ENCODE results near the gene STXBP5.
"Not testable (repeated sequence)": the region's sequence is repeated elsewhere in the genome, so short reads cannot be mapped to it uniquely, and the experiment has no call there.

The STXBP5 gene

DNA sequence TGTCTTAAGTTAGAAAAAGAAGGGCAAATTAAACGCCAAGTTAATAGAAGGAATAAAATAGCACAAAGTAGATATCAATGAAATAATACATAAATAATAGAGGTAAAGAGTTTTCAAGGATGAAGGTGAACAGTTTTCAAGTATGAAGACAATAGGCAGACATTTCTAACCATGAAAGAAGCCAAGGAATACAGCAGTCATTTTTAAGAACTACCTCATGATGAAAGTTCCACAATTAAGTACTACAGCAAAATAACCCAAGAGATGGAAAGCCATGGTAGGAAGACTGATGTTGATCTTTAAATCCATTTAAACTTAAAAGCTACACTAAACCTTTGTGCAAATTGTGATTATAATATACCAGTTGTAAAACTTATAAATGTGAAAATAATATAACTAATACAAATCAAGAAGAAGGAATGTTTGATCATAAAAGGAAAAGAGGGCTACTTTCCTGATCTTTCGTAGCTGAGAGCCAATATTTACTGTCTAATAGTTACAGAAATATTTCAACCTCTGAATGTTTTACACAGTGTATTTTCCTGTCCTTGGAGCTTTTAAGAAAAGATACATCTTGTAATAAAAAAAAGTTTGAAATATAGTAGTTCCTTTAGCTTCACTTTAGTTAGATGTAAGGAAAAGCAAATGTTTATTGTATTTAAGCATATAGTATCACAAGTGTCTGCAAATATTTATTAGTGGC, 143.1 kb downstream of the STXBP5 start:
- H3K9me3 ChIP-seq (ENCODE audit: control insufficient read depth in 1 of 2, low read length in 2 of 2), result no peaks in the 10 kb centered on the region
- H3K4me3 ChIP-seq (ENCODE audit: low read depth in 1 of 2, low read length in 2 of 2), result no peak overlapping the region
- H3K27me3 ChIP-seq (ENCODE audit: control insufficient read depth in 1 of 2, insufficient read depth in 2 of 2, low read length in 2 of 2), result no peaks in the 10 kb centered on the region
- no peak overlapping the region for H3K9ac ChIP-seq (ENCODE audit: low read depth in 1 of 2, low read length in 2 of 2)
- peaks cover 6 to 18% of the 10 kb centered on the region in 2 donors for H3K36me3 ChIP-seq (ENCODE audit: control insufficient read depth in 1 of 2, insufficient read depth in 2 of 2, low read length in 2 of 2)
- H3K27ac ChIP-seq (ENCODE audit: low read depth, low read length), result no peak overlapping the region
- H3K4me1 ChIP-seq (ENCODE audit: control insufficient read depth in 1 of 2, insufficient read depth in 2 of 2, low read length in 2 of 2), result no peaks in the 10 kb centered on the region

DNA sequence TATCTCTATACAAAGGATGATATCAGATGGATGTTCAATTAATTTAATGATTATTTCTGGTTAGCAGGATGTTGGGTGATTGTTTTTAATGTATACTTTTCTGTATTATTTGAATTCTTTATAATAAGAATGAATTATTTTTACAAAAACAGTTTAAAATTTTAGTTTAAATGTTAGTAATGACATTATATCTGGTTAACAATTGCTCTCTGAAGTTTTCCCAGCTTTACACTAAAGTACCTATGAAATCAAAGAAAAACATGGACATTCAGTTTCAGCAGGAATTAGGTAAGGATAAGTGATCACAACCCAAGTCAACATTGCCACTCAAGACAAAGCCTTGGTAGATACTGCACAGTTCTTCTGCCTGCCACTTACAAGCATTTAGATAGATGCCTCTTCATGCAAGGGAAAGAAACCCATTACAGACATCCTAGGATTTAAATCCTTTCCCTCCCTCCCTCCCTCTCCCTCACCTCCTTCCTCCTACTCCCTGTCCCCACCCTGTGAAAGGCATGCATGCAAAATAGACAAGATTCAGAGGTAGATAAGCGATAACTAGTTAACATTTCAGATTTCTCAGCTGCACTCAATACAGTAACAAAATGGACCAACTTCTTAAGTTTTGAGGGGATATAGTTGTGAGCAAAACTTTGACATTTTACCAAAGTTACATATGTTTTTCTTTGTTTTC, 143.8 kb downstream of the STXBP5 start:
- H3K36me3 ChIP-seq (ENCODE audit: control insufficient read depth in 1 of 2, insufficient read depth in 2 of 2, low read length in 2 of 2), result peaks cover 6 to 18% of the 10 kb centered on the region in 2 donors
- H3K4me3 ChIP-seq (ENCODE audit: low read depth in 1 of 2, low read length in 2 of 2), result no peak overlapping the region
- no peaks in the 10 kb centered on the region for H3K27me3 ChIP-seq (ENCODE audit: control insufficient read depth in 1 of 2, insufficient read depth in 2 of 2, low read length in 2 of 2)
- H3K9ac ChIP-seq (ENCODE audit: low read depth in 1 of 2, low read length in 2 of 2), result no peak overlapping the region
- H3K4me1 ChIP-seq (ENCODE audit: control insufficient read depth in 1 of 2, insufficient read depth in 2 of 2, low read length in 2 of 2), result no peaks in the 10 kb centered on the region
- H3K9me3 ChIP-seq (ENCODE audit: control insufficient read depth in 1 of 2, low read length in 2 of 2), result no peaks in the 10 kb centered on the region
- no peak overlapping the region for H3K27ac ChIP-seq (ENCODE audit: low read depth, low read length)

- Histone ChIP-seq H3K9ac (ENCODE audit: low read depth in 1 of 2, low read length in 2 of 2) (no peak overlapping the region), H3K27ac (ENCODE audit: low read depth, low read length) (no peak overlapping the region), H3K4me3 (ENCODE audit: low read depth in 1 of 2, low read length in 2 of 2) (no peak overlapping the region), H3K9me3 (ENCODE audit: control insufficient read depth in 1 of 2, low read length in 2 of 2) (no peaks in the 10 kb centered on the region), H3K27me3 (ENCODE audit: control insufficient read depth in 1 of 2, insufficient read depth in 2 of 2, low read length in 2 of 2) (no peaks in the 10 kb centered on the region), H3K36me3 (ENCODE audit: control insufficient read depth in 1 of 2, insufficient read depth in 2 of 2, low read length in 2 of 2) (peaks cover 20 to 32% of the 10 kb centered on the region in 2 donors), H3K4me1 (ENCODE audit: control insufficient read depth in 1 of 2, insufficient read depth in 2 of 2, low read length in 2 of 2) (no peaks in the 10 kb centered on the region)
Observed at GRCh38 chr6:147361311-147361981, 157.2 kb downstream of the STXBP5 start.

DNA sequence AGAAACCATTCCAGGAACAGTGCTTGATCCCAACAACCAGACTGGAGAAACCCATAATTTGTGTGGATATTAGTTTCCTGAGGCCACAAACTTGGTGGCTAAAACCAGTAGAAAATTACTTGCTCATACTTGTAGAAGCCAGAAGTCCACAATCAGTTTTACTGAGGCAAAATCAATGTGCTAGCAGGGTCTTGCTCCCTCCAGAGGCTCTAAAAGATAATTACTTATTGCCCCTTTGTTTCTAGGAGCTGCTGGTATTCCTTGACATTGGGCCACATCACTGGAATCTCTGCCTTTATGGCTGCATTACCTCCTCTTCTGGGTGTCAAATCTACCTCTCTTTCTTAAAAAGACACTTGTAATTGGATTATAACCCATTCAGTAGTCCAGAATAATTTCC, 162.1 kb downstream of the STXBP5 start:
- no peaks in the 10 kb centered on the region for H3K27me3 ChIP-seq (ENCODE audit: control insufficient read depth in 1 of 2, insufficient read depth in 2 of 2, low read length in 2 of 2)
- H3K36me3 ChIP-seq (ENCODE audit: control insufficient read depth in 1 of 2, insufficient read depth in 2 of 2, low read length in 2 of 2), result peaks cover 20 to 30% of the 10 kb centered on the region in 2 donors
- H3K27ac ChIP-seq (ENCODE audit: low read depth, low read length), result no peak overlapping the region
- H3K4me1 ChIP-seq (ENCODE audit: control insufficient read depth in 1 of 2, insufficient read depth in 2 of 2, low read length in 2 of 2), result no peaks in the 10 kb centered on the region
- no peak overlapping the region for H3K9ac ChIP-seq (ENCODE audit: low read depth in 1 of 2, low read length in 2 of 2)
- no peak overlapping the region for H3K4me3 ChIP-seq (ENCODE audit: low read depth in 1 of 2, low read length in 2 of 2)
- no peaks in the 10 kb centered on the region for H3K9me3 ChIP-seq (ENCODE audit: control insufficient read depth in 1 of 2, low read length in 2 of 2)

- H3K4me1 ChIP-seq (ENCODE audit: control insufficient read depth in 1 of 2, insufficient read depth in 2 of 2, low read length in 2 of 2), result no peaks in the 10 kb centered on the region
- no peak overlapping the region for H3K9ac ChIP-seq (ENCODE audit: low read depth in 1 of 2, low read length in 2 of 2)
- peaks cover 9 to 12% of the 10 kb centered on the region in 2 donors for H3K36me3 ChIP-seq (ENCODE audit: control insufficient read depth in 1 of 2, insufficient read depth in 2 of 2, low read length in 2 of 2)
- H3K27me3 ChIP-seq (ENCODE audit: control insufficient read depth in 1 of 2, insufficient read depth in 2 of 2, low read length in 2 of 2), result no peaks in the 10 kb centered on the region
- H3K9me3 ChIP-seq (ENCODE audit: control insufficient read depth in 1 of 2, low read length in 2 of 2), result no peaks in the 10 kb centered on the region
- no peak overlapping the region for H3K27ac ChIP-seq (ENCODE audit: low read depth, low read length)
- no peak overlapping the region for H3K4me3 ChIP-seq (ENCODE audit: low read depth in 1 of 2, low read length in 2 of 2)
Observed at GRCh38 chr6:147371325-147371724, 167.1 kb downstream of the STXBP5 start.

DNA sequence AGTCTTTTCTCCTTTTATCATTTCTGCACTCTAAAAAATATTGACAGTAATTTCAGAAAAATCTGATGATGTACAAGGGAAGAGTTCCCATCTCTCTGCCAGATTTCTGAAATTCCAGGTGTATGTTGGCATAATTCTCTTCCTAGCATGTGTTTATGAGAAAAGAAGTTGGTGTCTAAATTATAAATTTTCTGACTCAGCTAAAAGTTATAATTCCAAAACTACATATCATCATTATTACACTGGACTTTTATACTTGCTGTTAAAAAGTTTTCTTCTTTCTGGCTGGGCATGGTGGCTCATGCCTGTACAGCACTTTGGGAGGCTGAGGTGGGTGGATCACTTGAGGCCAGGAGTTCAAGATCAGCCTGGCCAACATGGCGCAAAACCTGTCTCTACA, 168.6 kb downstream of the STXBP5 start:
- Histone ChIP-seq H3K27me3 (ENCODE audit: control insufficient read depth in 1 of 2, insufficient read depth in 2 of 2, low read length in 2 of 2) (no peaks in the 10 kb centered on the region), H3K9ac (ENCODE audit: low read depth in 1 of 2, low read length in 2 of 2) (no peak overlapping the region), H3K9me3 (ENCODE audit: control insufficient read depth in 1 of 2, low read length in 2 of 2) (no peaks in the 10 kb centered on the region), H3K4me1 (ENCODE audit: control insufficient read depth in 1 of 2, insufficient read depth in 2 of 2, low read length in 2 of 2) (no peaks in the 10 kb centered on the region), H3K27ac (ENCODE audit: low read depth, low read length) (no peak overlapping the region), H3K4me3 (ENCODE audit: low read depth in 1 of 2, low read length in 2 of 2) (no peak overlapping the region), H3K36me3 (ENCODE audit: control insufficient read depth in 1 of 2, insufficient read depth in 2 of 2, low read length in 2 of 2) (peaks cover 6 to 11% of the 10 kb centered on the region in 2 donors)

GRCh38 chr6:147378819-147379218, 174.6 kb downstream of the STXBP5 start:
- no peaks in the 10 kb centered on the region for H3K9me3 ChIP-seq (ENCODE audit: control insufficient read depth in 1 of 2, low read length in 2 of 2)
- H3K36me3 ChIP-seq (ENCODE audit: control insufficient read depth in 1 of 2, insufficient read depth in 2 of 2, low read length in 2 of 2), result peaks cover 8 to 25% of the 10 kb centered on the region in 2 donors
- no peak overlapping the region for H3K27ac ChIP-seq (ENCODE audit: low read depth, low read length)
- H3K9ac ChIP-seq (ENCODE audit: low read depth in 1 of 2, low read length in 2 of 2), result no peak overlapping the region
- H3K4me3 ChIP-seq (ENCODE audit: low read depth in 1 of 2, low read length in 2 of 2), result no peak overlapping the region
- no peaks in the 10 kb centered on the region for H3K27me3 ChIP-seq (ENCODE audit: control insufficient read depth in 1 of 2, insufficient read depth in 2 of 2, low read length in 2 of 2)
- no peaks in the 10 kb centered on the region for H3K4me1 ChIP-seq (ENCODE audit: control insufficient read depth in 1 of 2, insufficient read depth in 2 of 2, low read length in 2 of 2)

DNA sequence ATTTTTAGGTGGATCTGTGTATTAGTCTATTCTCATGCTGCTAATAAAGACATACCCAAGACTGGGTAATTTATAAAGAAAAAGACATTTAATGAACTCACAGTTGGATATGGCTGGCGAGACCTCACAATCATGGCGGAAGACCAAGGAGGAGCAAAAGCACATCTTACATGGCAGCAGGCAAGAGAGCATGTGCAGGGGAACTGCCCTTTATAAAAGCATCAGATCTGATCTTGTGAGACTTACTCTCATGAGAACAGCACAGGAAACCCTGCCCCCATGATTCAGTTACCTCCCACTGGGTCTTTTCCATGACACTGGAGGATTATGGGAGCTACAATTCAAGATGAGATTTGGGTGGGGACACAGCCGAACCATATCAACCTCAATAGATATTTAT, 176.6 kb downstream of the STXBP5 start:
- H3K9me3 ChIP-seq (ENCODE audit: control insufficient read depth in 1 of 2, low read length in 2 of 2); H3K4me3 ChIP-seq (ENCODE audit: low read depth in 1 of 2, low read length in 2 of 2); H3K27me3 ChIP-seq (ENCODE audit: control insufficient read depth in 1 of 2, insufficient read depth in 2 of 2, low read length in 2 of 2); H3K4me1 ChIP-seq (ENCODE audit: control insufficient read depth in 1 of 2, insufficient read depth in 2 of 2, low read length in 2 of 2); H3K27ac ChIP-seq (ENCODE audit: low read depth, low read length); H3K9ac ChIP-seq (ENCODE audit: low read depth in 1 of 2, low read length in 2 of 2): not testable (repeated sequence)
- H3K36me3 ChIP-seq (ENCODE audit: control insufficient read depth in 1 of 2, insufficient read depth in 2 of 2, low read length in 2 of 2), result peaks cover 19 to 34% of the 10 kb centered on the region in 2 donors

DNA sequence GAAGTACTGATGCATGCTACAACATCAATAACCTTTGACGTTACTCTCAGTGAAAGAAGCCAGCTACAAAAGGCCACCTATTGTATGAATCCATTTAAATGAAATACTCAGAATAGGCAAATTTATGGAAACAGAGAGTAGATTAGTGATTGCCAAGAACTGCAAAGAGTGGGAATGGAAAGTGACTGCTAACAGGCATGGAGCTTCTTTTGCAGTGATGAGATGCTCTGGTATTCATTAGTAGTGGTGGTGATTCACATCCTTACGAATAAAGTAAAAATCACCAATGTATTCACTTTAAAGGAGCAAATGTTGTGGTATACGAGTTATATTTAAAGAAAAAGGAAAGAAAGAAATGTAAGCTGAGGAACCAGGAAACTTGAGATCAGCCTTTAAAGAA, 177.5 kb downstream of the STXBP5 start:
- no peak overlapping the region for H3K9ac ChIP-seq (ENCODE audit: low read depth in 1 of 2, low read length in 2 of 2)
- H3K27me3 ChIP-seq (ENCODE audit: control insufficient read depth in 1 of 2, insufficient read depth in 2 of 2, low read length in 2 of 2), result no peaks in the 10 kb centered on the region
- H3K4me1 ChIP-seq (ENCODE audit: control insufficient read depth in 1 of 2, insufficient read depth in 2 of 2, low read length in 2 of 2), result no peaks in the 10 kb centered on the region
- H3K36me3 ChIP-seq (ENCODE audit: control insufficient read depth in 1 of 2, insufficient read depth in 2 of 2, low read length in 2 of 2), result peaks cover 19 to 30% of the 10 kb centered on the region in 2 donors
- no peak overlapping the region for H3K27ac ChIP-seq (ENCODE audit: low read depth, low read length)
- H3K4me3 ChIP-seq (ENCODE audit: low read depth in 1 of 2, low read length in 2 of 2), result no peak overlapping the region
- no peaks in the 10 kb centered on the region for H3K9me3 ChIP-seq (ENCODE audit: control insufficient read depth in 1 of 2, low read length in 2 of 2)

GRCh38 chr6:147382945-147383554, 178.8 kb downstream of the STXBP5 start:
- Histone ChIP-seq H3K4me1 (ENCODE audit: control insufficient read depth in 1 of 2, insufficient read depth in 2 of 2, low read length in 2 of 2) (no peaks in the 10 kb centered on the region), H3K27ac (ENCODE audit: low read depth, low read length) (no peak overlapping the region), H3K9ac (ENCODE audit: low read depth in 1 of 2, low read length in 2 of 2) (no peak overlapping the region), H3K36me3 (ENCODE audit: control insufficient read depth in 1 of 2, insufficient read depth in 2 of 2, low read length in 2 of 2) (peaks cover 16 to 24% of the 10 kb centered on the region in 2 donors), H3K9me3 (ENCODE audit: control insufficient read depth in 1 of 2, low read length in 2 of 2) (no peaks in the 10 kb centered on the region), H3K27me3 (ENCODE audit: control insufficient read depth in 1 of 2, insufficient read depth in 2 of 2, low read length in 2 of 2) (no peaks in the 10 kb centered on the region), H3K4me3 (ENCODE audit: low read depth in 1 of 2, low read length in 2 of 2) (no peak overlapping the region)

Measured in duodenal mucosa (tissue), 2 donors.